Hematopoietic multipotent progenitor cell treated with erythropoietin and hydrocortisone succinate and interleukin-3 and kit ligand, for 15 days (in vitro differentiated cells): ENCODE data around the gene FOXB2.

Experiments used
- DNase-seq: peaks from one replicate; pipeline ENCODE4 v3.0.0-alpha.2; 2015; ENCODE audit warnings: low spot score

The FOXB2 gene

DNA sequence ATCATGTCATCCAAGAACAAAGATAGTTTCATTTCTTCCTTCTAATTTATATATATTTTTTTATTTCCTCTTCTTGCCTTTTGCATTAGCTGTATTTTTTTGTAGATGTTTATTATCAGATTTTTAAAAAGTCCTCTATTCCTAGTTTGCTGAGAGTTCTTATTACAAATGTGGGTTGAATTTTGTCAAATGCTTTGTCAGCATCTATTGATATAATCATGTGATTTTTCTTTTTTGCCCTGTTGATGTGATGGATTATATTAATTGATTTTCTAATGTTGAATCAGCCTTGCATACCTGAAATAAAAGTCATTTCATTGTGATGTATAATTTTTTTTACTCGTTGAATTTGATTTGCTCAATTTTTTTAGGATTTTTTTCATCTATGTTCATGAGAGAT is 46.9 kb downstream of the FOXB2 start:
- DNase-seq = no peak
